Metanephros (tissue), 2 donors: Measurements from ENCODE around the gene PHF1. TPM values are rescaled to one million over a fixed set of nuclear protein-coding genes. Genes with fewer than 3 reads are reported as not detected.

Source experiments
- small RNA-seq: library from RNA; depleted of rRNA; stranded (forward); fragments of <200 nt; gene quantifications from one replicate; pipeline ENCODE3, GENCODE V24; 2014; ENCODE audit warnings: low replicate concordance
- total RNA-seq: library from RNA; depleted of rRNA; stranded (reverse); fragments of >200 nt; gene quantifications from one replicate; pipeline ENCODE4 v1.2.3, GENCODE V29; 2014

Gene PHF1
- total RNA-seq: 27.0 TPM

DNA sequence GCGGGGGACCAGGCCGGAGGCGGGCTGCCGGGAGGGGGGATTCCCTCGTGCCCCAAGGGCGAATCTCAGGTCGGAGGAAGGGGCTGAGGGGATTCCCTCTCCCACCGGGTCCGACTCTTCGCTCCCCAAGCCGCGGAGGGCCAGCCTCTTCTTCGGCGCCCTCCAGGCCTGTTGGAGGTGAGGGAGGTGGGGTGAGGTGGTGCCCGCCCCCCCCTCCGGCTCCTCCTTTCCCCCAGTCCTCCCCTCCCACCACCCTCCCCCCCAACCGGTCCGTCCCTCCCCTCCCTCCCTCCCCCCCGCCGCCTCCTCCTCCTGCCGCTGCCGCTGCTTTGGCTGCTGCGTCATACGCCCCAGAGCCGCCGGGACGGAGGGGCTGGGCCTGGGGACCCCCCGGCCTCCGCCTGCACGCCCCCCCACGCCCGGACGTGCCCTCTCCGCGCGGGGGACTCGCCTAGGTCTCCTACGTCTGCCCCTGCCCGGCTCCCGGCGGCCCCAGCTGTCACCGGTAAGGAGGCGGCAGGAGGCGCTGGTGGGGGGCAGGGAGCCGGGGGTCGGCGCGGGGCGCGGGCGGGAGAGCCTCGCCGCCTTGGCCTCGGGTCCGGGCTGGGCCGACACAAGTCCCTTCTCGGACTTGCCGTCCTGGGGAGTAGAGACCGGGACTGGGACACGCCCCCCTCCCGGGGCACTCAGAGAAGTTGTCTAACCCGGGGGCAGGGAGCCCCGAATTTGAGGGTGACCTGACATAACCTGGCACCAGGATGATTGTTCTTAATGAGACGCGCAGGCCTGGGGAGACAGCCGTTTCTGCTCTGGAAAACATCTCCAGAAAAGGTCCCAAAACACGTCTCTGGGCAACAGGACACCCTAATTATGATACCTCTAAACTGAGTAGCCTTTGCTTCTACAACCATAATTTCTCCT, at the start of gene PHF1:
Gene PHF1 (plus strand): TSS at position 304 of the 921 bp plus-strand sequence. CDS start 1,250 bp downstream, outside the sequence.

DNA sequence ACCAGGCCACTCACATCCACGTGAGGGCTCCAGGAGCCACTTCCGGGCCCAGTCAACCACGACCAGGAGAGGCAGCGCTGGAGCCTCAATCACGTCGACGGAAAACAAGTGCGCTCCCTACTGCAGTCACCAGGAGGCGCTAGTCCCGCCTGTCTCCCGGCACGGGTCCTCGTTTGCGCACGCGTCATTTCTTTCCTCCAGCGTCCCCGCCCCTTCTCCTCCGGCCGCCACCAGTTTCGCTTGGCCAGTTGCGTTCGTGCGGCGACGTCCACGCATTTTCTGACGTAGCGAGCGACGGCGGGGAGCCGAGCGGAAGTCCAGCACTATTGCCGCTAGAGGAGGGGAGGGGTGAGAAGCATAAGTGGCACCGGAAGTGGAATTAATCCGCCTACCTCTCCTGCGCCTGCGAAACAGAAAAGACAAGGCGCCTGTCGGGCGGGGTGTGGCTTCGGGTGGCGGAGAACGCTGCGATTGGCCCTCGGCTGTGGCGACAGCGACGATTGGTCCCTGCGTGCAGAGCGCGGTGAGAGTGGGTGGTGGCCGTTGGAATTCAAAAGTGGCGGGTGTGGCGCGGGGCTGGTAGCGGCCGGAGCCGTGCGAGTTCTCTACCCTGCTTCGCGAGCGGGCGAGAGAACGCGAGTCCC, 19.4 kb upstream of the PHF1 start, which contains the start of gene KIFC1:
Gene KIFC1 (plus strand): TSS at position 546 of the 644 bp plus-strand sequence. CDS start 163 bp downstream, outside the sequence.

DNA sequence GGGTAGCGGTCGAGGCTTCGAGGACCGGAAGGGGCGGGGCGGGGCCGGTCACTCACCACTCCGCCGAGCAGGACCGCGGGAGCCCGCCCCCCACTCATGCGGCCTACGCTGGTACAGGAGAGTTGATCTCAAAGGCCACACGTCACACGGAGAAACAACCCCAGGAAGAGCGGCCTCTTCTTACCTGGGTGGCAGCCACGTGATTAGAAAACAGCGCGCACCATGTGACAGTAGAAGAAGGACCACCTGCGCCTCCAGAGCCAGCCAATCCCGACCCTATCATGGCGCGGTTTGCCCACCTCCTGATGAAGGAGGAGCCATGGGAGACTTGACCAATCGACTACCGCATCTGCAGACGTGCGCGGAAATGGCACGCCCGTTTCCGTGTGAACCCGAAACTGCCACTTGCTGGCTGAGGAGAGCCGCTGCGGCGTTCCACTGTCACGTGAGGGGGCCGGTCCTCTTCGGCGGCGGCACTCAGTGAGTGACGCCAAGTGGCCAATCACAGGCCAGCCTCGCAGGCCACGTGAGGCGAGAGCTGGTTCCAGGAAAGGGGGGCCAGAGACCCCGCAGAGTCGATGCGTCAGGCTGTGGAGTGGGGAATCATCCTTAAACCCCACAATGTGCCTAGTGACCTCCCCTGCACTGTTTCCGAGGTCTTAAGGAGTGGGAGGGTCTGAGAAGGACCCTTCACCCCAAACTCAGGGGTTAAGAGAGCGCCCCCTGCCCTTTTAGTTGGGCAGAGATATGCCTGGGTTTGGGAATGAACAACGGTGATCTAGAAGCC, 7.3 kb downstream of the PHF1 start, which contains the start of gene CUTA:
Gene CUTA (minus strand): TSS at position 205 of the 787 bp plus-strand sequence. CDS start 107 bp downstream, at position 98.

DNA sequence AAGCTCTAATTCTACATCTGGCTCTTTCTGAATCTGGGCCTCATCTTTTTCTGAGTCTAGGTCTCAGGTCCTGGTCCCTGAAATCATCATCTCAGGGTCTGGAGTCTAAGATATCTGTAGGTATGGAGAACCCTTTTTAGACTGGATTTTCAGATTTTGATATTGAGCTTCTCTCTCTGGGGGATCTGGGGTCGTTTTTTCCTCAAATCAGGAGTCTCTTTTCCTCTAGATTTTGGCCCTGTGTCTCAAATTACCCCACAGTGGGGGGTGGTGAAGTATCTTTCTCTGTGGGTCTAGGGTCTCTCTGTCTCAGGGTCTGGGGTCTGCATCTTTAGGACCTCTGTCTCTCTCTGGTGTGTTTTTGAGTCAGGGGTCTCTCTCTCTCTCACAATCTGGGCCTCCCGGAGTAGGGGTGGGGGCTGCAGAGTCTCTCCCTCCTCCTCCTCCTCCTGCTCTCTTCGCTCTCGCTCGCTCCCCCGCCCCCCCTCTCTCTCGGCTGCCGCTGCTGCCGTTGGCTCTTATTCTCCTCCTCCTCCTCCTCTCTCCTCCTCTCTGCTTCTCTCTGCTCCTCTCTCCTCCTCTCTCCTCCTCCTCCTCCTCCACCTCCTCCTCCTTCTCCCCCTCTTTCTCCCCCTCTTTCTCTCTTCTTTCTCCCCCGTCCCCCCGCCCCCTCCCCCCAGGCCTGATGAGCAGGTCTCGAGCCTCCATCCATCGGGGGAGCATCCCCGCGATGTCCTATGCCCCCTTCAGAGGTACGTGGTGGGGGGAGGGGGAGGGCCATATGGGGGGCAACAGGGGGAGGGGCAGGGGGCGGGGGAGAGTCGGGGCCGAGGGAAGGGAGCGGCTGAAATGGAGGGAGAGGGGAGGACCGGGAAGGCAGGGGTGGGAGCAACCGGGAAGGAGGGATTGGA, 9.0 kb downstream of the PHF1 start, which contains the start of gene SYNGAP1:
Gene SYNGAP1 (plus strand): TSS at position 486 of the 911 bp plus-strand sequence. CDS start 200 bp downstream, at position 686.

DNA sequence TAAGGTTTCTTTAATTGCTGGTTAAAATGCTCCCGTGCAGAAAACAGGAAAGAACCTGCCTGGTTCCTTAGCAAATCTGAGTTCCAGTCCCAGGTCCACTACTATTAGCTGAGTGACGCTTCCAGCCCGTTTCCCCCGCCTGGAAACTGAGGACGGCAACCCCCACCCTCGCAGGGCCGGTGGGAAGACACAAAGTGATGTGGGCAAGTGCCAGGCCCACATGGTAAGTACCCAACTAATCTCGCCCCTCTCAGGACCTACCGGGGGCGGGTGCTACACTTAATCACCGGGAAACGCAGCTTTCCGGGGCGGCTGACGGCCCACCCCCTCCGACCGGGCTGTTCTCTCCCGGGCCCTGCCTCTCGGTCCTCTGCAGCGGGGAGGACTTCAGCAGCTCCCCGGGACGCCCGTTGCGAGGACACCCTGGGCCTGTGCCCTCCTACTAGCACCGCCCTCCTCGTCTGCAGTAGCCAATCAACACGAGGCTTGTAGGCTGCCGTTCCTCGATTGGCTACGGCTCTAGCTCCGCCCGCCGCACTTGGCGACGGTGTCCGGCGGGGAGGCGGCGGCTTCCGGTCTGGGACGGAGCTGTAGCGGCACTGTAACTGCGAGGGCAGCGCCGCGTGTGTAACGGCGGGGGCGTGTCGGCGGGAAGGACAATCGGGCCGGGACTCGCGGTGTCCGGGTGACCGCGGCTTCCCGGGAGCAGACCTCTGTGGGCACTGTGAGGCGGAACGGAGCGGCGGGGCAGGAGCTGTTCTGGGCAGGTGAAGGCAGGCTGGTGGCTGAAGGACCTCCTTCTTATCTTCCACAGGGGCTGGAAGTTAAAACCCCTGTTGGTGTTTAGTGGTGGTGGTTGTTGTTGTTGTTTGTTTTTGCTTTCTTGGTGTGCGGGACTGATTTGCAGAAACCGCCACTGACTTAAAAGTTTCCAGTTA, 43.5 kb downstream of the PHF1 start, which contains the start of gene ZBTB9:
Gene ZBTB9 (plus strand): TSS at position 568 of the 938 bp plus-strand sequence. CDS start 525 bp downstream, outside the sequence.

Small RNAs within 50 kb of the gene (small RNA-seq; reads per million reads assigned to genes)
- gene RPL35AP4: not detected
- gene ZBTB9: not detected

Other genes starting within 250 kb of the PHF1 start
- 6.9 TPM for gene COL11A2, start 218.5 kb upstream of the PHF1 start, total RNA-seq
- 33.6 TPM for gene RXRB, start 210.3 kb upstream of the PHF1 start, total RNA-seq
- 60.0 TPM for gene SLC39A7, start 210.1 kb upstream of the PHF1 start, total RNA-seq
- gene HSD17B8, start 206.4 kb upstream of the PHF1 start, total RNA-seq: 21.0 TPM
- 39.8 TPM for gene RING1, start 202.5 kb upstream of the PHF1 start, total RNA-seq
- 54.4 TPM for gene VPS52, start 139.1 kb upstream of the PHF1 start, total RNA-seq
- gene RPS18, start 138.9 kb upstream of the PHF1 start, total RNA-seq: 3,162 TPM
- 7.9 TPM for gene B3GALT4, start 133.9 kb upstream of the PHF1 start, total RNA-seq
- gene WDR46, start 121.8 kb upstream of the PHF1 start, total RNA-seq: 49.3 TPM
- 22.1 TPM for gene PFDN6, start 121.4 kb upstream of the PHF1 start, total RNA-seq
- gene RGL2, start 112.1 kb upstream of the PHF1 start, total RNA-seq: 72.4 TPM
- 81.6 TPM for gene TAPBP, start 96.9 kb upstream of the PHF1 start, total RNA-seq
- gene ZBTB22, start 93.3 kb upstream of the PHF1 start, total RNA-seq: 24.2 TPM
- gene DAXX, start 88.1 kb upstream of the PHF1 start, total RNA-seq: 28.7 TPM
- gene KIFC1, start 19.2 kb upstream of the PHF1 start, total RNA-seq: 17.9 TPM
- 106 TPM for gene CUTA, start 7.1 kb downstream of the PHF1 start, total RNA-seq
- gene SYNGAP1, start 9.1 kb downstream of the PHF1 start, total RNA-seq: 14.3 TPM
- gene ZBTB9, start 43.6 kb downstream of the PHF1 start, total RNA-seq: 9.3 TPM
- gene BAK1, start 169.3 kb downstream of the PHF1 start, total RNA-seq: 18.8 TPM
- 13.8 TPM for gene ITPR3, start 210.3 kb downstream of the PHF1 start, total RNA-seq